ENCODE results near the gene LSM6. TPM values are rescaled to one million over a fixed set of nuclear protein-coding genes. Genes with fewer than 3 reads are reported as not detected.

LSM6 gene
- total and polyA plus RNA-seq, 11 donors, result 9.9 to 28.3 (median 12.1) TPM

GRCh38 chr4:146237092-146237491 is 61.6 kb downstream of the LSM6 start:
- 83 to 92% (median 88%) methylated on average over 6 of the region's 6 CpGs for WGBS, 4 donors
- Histone ChIP-seq H3K4me3 (no peak overlapping the region), H3K9me3 (peaks cover 0 to 7% (median 0%) of the 10 kb centered on the region in 12 donors), H3K27ac (no peak overlapping the region), H3K27me3 (no peaks in the 10 kb centered on the region), H3K4me1 (peaks cover 0 to 34% (median 20%) of the 10 kb centered on the region in 12 donors), H3K36me3 (no peaks in the 10 kb centered on the region)
- ATAC-seq (no peak), DNase-seq (no peak)
- intact Hi-C loops (cut with DNase I), result loop anchor here in 3 of 10 donors (5.0 to 10.0 kb wide), 3 partner anchors 45 to 142 kb away; partner anchors contain the start of gene LSM6 (in 2 of the 3)
- TF ChIP-seq CTCF (IDR thresholded peaks at IDR 0.05) (no peak), POLR2A (IDR thresholded peaks at IDR 0.05) (no peak)

GRCh38 chr4:146238107-146238506 is 62.6 kb downstream of the LSM6 start:
- peaks cover 0 to 3% (median 0%) of the 10 kb centered on the region in 12 donors for H3K9me3 ChIP-seq
- peak overlapping the region in 1 of 12 donors; percentile 48 for H3K27ac ChIP-seq
- DNase-seq, result no peak
- TF ChIP-seq POLR2A (IDR thresholded peaks at IDR 0.05), result no peak
- TF ChIP-seq CTCF (IDR thresholded peaks at IDR 0.05), result no peak
- intact Hi-C loops (cut with DNase I), result loop anchor here in 3 of 10 donors (5.0 to 10.0 kb wide), 3 partner anchors 46 to 143 kb away; partner anchors contain the start of gene LSM6 (in 2 of the 3)
- no peaks in the 10 kb centered on the region for H3K36me3 ChIP-seq
- no peak overlapping the region for H3K4me3 ChIP-seq
- peaks cover 0 to 44% (median 24%) of the 10 kb centered on the region in 12 donors for H3K4me1 ChIP-seq
- H3K27me3 ChIP-seq, result no peaks in the 10 kb centered on the region
- WGBS, 4 donors, result 89 to 95% (median 92%) methylated on average over 3 of the region's 3 CpGs
- no peak for ATAC-seq

Other genes with a start within 250 kb of the LSM6 start
- 10 to 100 TPM in 8 of 9 donors, 1 to 10 TPM in 1; 9.5 to 30.1 (median 18.6) TPM for gene ZNF827, start 236.9 kb upstream of the LSM6 start, total RNA-seq
- 1 to 10 TPM; 4.5 to 9.2 TPM for gene ZNF827, start 236.9 kb upstream of the LSM6 start, polyA plus RNA-seq
- gene REELD1, start 38.8 kb downstream of the LSM6 start, total RNA-seq, result under 1 TPM in 4 of 9 donors, not detected in 5; 0.12 to 0.25 (median 0.21) TPM
- gene REELD1, start 38.8 kb downstream of the LSM6 start, polyA plus RNA-seq, result under 1 TPM; 0.04 to 0.84 TPM

Data from heart left ventricle (tissue), 16 donors.